ENCODE measurements around the gene TACC2.

Gene TACC2

DNA sequence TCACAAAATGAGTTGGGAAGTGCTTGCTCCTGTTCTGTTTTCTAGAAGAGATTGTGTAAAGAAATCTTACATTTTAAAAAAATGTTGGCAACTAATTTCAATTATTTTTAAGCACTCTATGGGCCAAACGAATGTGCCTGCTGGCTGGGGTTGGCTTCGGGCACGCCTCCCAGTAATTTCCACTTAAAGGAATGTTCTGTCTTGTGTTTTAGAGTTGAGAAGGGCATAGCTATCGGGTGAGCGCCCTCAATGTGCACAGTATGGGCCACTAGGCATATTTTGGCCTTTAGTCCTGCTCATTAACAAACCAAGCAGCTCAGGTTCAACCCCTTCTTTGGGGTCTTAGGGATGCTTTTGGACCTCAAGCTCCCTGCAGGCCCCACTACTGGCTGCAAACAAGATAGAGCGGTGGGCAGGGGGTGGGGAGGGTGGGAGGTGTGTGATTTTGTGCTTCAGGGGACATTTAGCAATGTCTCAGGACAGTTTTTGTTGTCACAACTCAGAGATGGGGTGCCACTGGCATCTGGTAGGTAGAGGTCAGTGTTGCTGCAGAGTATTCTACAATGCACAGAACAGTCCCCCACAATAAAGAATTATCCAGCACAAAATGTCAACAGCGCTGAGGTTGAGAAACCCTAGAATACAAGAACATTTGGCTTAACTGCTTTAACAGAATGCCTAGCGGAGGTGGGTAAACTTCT, 40.7 kb downstream of the TACC2 start:
- DNase-seq = no peak

DNA sequence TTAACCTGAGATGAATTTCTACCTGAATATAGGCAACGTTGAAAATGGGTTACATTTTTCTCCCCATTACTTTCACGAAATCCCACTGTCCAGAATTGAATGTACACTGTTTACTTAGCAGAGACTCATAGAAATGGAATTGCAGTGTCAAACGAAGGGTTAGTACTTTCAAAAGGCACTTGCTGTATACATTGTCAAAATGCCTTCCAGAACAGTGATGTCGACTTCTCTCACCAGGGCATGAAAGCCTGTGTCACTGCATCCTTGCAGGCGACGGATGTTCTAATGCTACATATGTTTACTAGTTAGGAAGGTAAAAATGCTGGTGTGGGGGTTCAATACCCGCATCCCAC, 41.2 kb downstream of the TACC2 start:
- no peak for DNase-seq

DNA sequence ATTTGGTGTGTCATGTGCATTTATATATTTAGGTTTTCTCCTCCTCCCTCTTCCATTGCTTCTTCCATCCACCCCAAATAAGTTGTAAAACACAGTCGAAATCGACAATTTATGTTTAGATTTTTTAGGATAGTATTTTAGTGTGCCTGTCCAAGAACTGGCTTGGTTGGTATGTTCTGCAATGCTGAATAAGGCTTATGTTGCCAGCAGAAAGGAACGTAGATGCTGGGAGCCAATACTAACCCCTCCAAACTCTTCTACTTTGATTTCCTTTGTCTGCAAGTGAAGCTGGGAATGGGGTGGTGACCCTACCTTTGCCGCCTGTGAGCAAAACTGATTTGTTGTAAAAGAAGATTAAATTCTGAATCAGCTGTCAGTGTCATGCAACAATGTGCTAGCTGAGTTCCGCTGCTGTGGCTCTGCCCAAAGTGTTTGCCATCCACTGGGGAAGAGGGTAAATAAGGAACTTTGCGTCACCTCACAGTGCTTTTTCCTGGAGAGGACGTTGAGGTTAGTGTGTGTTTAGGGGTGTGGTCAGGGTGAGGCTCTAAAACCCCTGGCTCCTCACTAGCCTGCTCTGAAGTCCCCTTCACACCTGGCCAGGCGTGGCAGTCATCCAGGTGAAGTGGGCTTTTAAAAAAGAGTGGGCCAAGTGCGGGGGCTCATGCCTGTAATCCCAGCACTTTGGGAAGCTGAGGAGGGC, 44.4 kb downstream of the TACC2 start:
- no peak for DNase-seq

DNA sequence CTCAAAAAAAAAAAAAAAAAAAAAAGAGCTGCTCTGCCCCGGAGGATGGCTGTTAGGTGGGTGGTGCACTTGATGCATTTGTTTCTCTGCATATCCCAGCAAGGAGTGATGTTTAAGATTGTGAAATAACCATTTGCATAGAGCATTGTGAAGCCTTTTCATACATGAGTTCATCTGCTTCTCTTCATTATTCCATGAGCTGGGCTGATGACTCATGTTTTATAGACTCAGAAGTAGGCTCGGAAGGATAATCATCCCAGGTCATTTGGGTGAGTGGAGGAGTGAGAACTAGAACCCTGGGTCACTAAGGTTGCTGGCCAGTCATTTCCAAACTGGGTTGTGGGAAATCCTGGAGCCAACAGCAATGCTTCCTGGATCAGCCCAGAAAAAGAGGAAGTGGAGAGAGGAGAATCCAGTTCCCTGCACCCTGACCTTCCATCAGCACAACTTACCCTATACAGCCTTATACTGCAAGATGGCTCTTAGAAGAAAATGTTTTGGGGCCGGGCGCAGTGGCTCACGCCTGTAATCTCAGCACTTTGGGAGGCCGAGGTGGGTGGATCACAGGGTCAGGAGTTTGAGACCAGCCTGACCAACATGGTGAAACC, 45.3 kb downstream of the TACC2 start:
- DNase-seq = no peak

DNA sequence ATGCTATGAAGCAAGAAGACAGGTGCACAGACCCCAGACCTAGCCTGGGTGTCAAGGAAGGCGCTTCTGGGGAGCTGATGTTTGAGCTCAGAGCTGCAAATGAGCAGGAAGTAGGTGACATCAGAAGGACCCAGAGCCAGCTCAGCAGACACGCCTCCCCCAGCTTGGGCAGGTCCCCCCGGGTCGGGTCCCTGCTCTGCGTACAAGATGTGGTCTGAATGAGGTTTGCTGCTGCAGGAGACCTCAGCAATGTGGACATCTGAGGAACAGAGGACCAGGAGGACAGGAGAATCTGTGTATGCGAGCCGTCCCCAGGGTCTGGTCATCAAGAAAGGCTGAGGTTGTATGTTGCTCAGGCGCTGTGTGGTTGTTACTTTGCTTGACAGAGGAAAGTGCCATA, 51.8 kb downstream of the TACC2 start:
- no peak for DNase-seq

DNA sequence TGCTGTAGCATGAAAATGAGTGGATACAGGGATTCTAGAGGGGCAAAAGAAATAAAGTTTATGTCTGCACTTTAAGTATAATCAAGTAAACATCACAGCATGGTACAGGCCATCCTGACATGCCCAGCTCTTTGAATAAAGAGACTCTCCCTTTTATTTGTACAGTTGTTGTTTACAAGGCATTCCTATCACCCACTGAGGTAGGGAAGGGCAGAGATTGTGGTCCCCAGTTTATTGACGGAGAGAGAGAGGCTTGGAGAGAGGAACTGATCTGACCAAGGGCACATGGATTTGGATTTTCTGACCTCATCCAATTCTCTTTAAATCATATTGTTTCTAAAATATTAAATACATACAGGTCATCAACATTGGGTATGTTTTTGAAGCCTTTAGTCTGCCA, 53.9 kb downstream of the TACC2 start:
- DNase-seq = no peak

DNA sequence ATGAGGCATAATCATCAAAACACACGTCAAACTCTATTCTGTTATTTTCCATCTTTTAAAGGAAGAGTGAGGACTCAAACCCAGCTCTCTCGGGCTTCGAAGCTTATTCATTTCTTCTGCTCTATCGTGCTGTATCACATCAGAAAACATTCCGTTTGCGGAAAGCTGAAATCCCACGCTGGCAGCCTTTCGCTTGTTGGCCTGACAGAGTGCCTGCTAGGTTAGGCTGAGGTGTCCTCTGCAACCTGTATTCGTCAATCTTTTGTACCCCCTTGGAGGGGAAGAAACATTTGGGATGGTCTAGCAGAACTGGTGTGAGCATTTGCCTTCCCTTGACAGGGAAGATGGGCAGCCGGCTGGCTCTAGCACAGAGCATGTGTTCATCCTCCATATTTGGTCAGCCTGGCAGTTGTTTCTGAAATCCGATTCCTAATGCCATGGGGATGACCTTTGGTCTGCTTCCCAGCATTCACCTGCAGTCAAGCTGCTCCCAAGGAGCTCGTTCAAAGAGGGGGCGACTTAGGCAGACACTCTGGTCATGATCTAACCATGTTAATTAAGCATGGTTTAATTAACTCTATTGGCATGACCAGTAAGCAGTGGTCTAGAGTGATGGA, 55.2 kb downstream of the TACC2 start:
- peak; percentile 46 for DNase-seq

DNA sequence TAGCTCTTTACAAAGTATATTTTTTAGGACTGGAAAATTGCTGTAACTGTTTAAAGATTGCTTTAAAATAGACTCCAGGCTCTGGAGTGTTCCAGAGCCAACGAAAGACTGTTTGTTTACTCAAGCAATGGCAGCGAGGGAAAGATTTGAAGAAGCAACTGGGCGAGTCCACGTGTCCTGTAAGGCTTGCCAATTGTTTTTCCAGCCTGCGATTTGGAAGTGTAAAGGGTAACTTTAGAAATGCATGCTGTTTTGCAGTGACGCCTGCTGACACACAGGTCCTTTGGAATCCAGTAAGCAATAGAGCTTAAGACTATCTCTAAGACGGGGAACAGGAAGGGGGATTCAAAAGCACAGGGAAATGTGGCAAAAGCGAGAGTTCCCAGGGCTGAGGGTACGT, 55.8 kb downstream of the TACC2 start:
- DNase-seq = no peak

DNA sequence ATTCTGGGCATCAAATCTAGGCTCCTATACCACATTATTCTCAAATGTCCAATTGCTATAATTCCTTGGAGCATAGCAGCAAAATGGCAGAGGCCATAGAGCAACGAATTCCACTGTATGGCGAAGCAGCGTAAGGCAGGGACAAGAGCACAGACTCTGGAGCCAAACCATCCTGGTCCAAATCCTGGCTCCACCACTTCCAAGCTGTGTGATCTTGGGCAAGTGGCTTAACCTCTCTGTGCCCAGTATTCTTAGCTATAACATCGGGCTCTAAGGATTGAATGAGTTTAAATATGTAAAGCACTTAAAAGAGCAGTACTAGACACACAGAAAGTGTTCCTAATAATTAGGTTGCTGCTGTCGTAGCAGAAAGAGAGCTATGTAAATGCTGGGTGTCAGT, 56.2 kb downstream of the TACC2 start:
- no peak for DNase-seq

DNA sequence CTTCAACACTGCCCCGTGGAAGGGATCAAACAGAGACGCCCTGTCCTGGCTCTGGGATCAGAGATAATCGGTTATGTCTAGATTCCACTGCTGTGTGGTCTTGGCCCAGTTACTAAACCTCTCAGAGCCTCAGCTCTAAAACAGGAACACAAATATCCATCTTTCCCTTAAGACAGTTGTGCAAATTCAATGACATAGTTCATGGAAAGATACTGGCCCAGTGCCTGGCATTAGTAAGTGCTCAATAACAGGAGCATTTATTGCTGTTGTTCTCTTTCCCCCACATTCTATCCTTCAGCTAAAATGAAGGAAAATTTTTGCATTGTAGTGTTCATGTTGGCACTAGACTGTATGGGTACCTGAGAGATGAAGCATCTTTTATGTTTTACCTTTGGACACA, 58.6 kb downstream of the TACC2 start:
- no peak for DNase-seq

DNA sequence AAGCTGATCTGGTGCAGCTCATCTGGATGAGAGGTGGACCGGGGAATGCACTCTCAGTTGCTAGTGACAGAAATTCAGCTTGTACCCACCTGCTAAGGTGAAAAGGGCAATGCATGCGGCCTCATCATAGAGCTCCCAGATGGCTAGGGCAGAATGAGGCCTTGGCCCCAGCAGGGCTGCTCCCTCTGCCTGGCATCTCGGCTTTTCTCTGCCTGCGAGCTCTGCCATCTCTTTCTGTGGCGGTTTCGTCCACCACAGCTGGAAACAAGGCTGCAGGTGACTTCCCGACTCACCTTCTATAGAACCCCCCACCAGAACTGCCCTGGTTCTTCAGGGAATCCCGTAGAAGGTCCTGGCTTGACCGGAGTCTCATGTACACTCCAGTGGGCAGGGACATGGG, 60.1 kb downstream of the TACC2 start:
- no peak for DNase-seq

DNA sequence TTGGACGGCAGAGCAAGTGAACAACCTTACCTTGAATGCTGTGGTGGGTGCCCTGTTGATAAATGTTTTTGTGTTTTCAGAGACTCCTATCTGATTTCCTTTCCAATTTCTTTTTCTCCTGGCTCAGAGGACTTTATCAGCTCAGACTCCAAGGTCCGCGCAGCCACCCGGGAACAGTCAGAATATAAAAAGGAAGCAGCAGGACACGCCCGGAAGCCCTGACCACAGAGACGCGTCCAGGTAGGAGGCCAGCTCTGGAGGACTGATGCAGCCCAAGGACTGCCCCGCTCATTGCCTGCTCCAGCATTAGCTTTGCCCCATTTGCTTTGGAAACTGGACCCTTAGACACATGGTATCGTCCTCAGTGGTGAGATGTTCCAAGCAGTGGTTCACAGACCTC, 61.3 kb downstream of the TACC2 start:
- no peak for DNase-seq

DNA sequence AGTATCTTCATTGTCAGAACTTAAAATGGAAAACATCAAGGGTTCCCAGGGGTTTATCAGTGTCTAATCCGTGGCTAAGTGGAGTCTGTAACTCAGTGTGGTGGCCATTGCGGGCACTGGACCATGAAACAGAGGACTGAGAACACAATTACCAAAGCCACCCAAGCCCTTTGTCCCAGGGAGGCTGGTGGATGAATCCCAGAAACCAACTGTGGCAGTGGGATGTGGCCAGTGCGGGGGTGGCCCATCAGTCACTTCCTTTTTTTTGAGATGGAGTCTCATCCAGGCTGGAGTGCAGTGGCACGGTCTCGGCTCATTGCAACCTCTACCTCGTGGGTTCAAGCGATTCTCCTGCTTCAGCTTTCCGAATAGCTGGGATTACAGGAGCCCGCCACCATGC, 61.8 kb downstream of the TACC2 start:
- DNase-seq = no peak

DNA sequence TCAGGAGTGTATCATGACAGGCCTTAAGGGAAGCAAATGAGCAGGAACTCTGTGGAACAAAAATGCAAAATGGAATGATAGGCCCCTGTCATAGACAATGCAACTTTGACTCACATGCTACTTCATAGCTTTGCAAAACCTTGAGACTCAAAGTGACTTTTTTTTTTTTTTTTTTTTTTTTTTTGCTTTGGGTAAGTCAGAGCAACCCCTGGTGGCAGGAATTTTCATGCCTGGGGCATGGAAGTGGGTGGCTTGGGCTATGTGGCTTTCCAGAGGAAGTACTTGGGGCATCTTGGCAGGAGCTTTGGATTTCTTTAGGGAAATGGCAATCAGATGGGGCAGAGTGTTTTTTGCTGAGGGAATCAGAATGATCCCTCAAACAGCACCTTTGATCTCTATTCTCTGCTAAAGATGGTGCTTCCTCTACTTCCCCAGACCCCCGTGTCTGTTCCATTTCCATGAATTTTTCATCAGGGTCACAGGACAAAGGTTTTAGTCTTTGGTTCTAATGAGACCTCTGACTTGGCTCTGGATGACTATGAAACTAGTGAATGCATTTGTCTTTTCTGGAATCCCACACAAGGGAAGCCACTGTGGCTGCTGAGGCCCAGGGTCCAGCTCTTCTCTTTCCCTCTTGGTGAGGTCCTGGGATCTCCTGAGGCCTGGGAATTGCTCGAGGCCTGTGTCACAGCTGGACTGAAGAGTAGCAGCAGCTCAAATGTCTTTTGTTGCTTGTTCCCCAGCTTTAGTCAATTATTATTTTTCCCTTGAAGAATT, 62.8 kb downstream of the TACC2 start:
- DNase-seq = no peak

DNA sequence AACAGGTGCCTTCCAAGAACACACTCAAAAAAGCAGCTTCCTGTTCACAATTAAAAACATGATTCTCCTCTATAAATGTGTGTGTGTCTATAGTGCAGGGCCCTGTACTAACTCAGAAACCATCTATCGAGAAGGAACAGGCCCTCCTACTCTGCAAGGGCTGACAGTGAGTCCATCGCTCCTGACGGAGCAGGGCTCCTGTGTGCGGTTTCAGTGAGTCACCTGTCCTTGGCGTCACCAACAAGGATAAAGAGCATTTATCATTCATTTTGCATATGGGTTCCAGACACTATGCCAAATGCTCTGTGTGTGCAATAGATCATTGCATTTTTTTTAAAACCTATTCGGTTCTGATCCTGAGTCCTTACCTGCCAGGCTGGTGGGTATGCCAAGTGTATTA, 63.7 kb downstream of the TACC2 start:
- no peak for DNase-seq

DNA sequence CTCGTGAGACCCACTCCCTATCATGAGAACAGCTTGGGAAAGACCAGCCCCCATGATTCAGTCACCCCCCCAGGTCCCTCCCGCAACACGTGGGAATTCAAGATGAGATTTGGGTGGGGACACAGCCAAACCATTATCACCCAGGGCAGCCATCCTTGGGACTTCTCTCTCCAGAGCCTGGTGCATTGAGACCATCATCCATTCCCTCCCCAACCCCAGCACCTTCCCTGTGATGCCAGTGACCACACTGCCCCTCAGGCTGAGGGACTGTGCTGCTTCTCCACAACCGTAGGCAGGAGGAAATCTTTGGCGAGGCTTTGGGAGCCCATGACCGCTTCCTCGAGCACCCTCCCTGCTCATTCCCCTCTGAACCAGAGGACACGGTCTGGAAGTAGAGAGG, 64.4 kb downstream of the TACC2 start:
- no peak for DNase-seq

DNA sequence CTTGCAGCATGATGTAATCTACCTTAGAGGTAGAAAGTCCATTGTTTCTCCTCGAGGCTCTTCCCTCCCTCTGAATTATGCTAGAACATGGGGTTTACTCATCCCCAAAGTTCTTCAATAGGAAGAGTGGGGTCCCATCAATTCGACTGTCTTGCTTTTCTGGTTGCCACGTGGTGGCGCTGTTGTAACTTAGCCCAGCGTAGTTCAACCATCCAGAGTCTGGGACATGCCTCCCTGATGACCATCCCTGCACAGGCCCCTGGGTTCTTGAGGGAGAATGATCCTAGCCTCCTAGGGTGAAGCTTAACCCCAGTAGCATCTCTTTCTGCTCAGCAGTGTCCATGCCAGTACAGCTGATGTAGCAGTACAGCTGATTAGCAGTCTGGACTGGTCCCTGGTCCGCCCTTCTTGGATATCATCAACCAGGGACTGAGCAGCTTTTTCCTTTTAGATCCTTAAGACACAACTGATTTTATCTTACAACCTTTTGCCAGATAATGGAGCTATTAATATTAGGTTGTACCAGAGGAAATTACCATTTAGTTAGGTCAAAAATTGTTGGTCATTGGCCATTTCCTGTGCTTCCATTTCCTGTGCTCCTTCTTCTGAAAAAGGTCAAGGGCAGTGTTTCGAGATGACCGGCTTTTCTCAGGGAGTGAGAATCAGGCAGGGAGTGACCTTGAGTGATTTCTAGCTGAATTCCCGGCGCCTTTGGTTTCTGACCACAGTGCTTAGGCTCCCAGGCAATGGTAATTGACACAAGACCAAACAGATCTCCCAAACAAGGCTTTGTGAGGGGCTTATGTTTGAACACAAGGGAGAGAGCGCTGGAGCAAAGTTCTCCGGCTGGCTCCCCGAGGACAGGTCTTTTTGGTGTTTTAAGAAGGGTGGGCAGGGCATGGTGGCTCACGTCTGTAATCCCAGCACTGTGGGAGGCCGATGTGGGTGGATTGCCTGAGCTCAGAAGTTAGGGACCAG, 65.4 kb downstream of the TACC2 start:
- DNase-seq = peak; percentile 38

DNA sequence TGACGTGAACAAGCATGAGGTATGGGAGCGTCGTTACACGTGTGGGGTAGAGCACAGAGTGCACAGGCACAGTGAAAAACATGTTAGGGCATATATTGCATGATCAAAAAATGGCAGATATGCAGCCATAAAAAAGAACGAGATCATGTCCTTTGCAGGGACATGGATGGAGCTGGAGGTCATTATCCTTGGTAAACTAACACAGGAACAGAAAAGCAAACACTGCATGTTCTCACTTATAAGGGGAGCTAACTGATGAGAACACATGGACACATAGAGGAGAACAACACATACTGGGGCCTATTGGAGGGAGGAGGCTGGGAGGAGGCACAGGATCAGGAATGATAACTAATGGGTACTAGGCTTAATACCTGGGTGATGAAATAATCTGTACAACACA, 66.3 kb downstream of the TACC2 start:
- no peak for DNase-seq

DNA sequence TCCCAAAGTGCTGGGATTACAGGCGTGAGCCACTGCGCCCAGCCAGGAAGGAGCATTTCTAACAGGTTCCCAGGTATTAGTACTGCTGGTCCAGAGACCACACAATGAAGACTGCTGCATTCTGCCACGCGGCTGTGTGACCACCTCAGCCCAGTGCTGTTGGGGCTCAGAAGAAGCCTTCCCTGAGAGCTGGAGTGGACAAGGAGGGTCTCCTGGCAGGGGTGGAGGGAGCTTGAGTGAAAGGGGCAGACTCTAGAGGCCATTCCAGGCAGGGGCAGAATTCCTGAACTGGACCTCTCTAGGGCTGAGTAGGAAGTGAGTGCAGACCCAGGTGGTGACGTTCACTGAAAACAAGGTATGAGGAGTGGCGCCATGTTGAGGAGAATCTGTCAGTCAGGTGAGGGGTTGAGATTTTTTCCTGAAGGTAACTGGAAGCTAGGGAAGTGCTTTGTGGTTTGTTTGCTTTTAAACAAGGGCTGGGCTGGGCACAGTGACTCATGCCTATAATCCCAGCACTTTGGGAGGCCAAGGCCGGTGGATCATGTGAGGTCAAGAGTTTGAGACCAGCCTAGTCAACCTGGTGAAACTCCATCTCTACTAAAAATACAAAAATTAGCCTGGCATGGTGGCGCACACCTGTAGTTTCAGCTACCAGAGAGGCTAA, 67.6 kb downstream of the TACC2 start:
- DNase-seq = no peak

DNA sequence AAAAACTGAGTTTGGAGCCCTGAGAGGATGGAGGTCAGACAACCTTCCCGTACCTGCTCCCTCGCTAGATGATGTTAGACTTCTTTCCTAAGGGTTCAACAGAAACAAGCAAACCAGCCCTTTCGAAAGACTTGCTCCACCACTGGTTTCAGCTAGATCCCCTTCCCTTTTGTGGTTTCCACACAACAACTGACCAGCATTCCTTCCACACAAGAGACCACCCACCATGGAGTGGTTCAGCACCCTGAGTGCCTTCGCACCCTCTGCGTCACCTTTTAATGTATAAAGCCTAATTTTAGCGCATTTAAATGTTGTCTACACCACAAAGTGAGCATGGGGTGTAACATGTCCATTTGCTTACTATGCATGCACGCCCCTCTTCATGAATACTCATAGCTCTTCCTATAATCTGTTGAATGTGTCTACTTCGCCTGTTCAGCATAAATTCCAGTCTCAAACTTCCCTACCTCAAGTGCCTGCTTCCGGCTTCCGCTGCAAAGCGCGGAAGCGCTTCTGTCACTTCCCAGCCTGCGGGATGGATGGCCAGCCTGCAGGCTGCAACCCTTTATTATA, 69.0 kb downstream of the TACC2 start:
- no peak for DNase-seq

DNA sequence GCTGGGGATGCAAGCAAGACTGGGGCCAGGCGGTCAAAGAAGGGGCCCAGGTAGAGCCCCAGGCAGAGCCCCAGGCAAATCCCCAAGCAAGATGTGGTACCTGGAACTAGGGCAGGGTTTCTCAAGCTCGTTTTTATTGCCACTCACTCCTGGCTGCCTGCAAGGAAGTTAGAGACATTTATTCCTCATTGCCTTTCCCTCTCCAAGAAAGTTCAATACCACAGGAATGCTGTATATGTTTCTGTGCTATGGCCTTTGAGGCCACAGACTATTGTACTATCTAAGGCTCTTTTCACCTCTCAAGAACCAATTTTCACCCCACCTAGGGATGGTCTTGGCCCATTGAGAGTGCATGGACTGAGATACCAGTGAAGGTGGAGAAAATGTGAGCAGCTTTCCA, 71.3 kb downstream of the TACC2 start:
- DNase-seq = no peak
